Measurements from ENCODE around the gene INPP5A.
A peak's percentile ranks its signal among the peaks of the same experiment; 100 is the strongest.
"Not testable (repeated sequence)": the region's sequence is repeated elsewhere in the genome, so short reads cannot be mapped to it uniquely, and the experiment has no call there.

The INPP5A gene

GRCh38 chr10:132550366-132551092 lies 12.9 kb downstream of the INPP5A start:
- no peak for DNase-seq

- DNase-seq: peak; percentile 84
Observed at GRCh38 chr10:132551093-132551807, 13.7 kb downstream of the INPP5A start.

DNA sequence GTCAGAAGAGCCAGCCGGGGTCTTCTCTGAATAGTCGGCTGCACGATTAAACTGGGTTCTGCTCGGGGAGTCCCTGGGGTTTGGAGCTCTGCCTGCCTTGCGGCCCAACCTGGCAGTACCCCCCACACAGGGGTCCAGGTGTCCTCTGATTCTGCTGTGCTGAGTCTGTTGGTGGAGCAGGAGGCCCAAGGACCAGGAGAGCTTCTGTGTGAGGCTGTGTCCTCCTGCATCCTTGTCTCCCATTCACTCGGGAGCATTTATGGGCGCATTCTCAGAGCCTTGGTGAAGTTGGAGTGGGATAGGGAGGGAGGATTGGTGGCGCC lies 14.2 kb downstream of the INPP5A start:
- DNase-seq: no peak

- not testable (repeated sequence) for DNase-seq
Observed at GRCh38 chr10:132552635-132553034, 15.0 kb downstream of the INPP5A start.

GRCh38 chr10:132553568-132553967 lies 16.0 kb downstream of the INPP5A start:
- DNase-seq: not testable (repeated sequence)

DNA sequence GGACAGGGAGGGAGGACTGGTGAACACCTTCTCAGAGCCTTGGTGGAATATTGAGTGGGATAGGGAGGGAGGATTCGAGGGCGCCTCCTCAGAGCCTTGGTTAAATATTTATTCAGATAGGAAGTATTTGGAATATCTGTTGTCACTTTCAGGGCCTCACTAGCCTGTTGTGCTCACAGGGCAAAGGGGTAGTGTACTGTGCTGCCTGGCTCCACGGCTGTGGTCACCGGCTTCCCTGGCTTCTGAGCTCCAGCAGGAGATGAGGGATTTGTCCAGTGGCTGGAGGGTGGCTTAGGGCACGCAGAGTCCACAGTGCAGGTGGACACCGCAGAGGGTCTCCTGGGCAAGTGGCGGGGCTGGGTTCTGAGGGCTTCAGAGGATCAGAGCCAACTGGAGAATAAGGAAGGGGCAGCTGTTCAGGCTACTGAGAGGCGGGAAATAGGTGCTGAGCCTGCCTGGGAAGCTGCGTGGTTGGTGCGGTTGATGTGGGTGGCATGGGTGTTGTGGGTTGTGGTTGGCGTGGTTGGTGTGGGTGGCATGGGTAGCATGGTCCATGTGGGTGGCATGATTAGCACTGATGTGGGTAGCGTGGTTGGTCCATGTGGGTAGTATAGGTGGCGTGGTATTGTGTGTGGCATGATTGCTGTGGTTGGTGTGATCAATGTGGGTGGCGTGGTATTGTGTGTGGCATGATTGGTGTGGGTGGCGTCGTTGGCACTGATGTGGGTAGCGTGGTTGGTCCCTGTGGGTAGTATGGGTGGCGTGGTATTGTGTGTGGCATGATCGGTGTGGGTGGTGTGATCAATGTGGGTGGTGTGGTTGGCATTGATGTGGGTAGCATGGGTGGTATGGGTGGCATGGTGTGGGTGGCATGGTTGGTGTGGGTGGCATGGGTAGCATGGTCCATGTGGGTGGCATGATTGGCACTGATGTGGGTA lies 16.7 kb downstream of the INPP5A start:
- no peak for DNase-seq

DNA sequence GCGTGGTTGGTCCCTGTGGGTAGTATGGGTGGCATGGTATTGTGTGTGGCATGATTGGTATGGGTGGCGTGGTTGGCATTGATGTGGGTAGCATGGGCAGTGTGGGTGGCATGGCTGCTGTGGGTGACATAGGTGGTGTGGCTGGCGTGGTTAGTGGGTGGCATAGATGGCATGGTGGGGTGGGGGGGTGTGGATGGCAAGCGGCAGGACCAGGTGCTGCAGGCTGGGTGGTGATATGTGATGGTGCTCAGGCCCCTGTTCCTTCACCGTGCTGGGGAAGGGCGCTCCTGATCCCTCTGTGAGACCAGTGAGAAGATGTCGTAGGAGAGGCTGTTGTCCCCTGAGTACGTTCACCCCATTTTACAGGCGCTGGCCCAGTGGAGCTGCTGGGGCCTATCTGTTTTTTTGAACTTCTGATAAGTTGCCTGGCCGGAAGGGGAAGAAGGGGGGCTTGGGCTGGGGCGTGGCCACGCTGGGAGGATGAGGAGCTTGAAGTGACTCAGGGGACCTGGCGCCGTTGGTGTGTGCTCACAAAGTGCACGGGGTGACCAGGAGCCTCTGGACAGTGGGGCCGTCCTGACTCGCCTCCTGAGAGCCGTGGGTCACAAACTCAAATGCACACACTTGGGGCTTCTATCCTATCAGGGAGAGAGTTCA lies 17.5 kb downstream of the INPP5A start:
- peak; percentile 91 for DNase-seq

- no peak for DNase-seq
Observed at GRCh38 chr10:132555648-132556575, 18.3 kb downstream of the INPP5A start.

GRCh38 chr10:132556994-132557441 lies 19.4 kb downstream of the INPP5A start:
- DNase-seq: no peak

DNA sequence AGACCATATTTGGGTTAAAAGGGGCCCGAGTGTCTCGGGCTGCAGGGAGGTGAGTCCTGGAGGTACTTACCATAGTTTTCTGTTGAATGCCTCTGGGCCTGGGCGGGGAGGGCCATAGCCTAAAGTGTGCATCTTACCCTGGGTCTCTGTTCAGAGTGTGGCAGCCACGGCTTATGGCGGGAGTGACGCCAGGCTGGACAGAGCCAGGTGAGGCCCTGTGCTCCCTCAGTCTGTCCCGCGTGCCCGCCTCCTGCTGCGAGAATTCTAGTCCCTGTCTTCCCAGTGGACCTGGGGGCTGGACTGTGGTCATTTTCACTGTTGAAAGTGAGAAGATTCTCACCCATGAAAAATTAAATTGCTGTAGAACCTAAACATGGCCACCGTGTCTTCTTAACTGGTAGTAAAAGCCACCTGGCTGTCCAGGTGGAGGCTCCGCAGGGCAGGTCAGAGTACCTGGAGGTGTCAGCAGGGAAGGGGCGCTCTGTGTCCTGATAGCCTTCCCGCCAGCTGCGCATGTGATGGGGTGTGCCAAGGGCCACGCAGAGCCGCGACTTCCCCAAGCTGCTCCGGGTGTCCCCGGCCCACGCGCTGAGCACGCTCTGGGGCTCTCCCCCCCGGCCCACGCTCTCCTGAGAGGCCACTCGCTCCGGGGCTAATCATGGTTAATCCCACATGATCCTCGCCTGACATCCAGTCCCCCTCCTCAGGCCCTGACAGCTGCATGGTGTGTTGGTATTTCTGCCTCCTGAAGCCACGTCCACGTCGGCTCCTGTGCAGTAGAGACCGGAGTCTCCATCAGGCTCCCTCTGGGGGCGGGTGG lies 20.3 kb downstream of the INPP5A start:
- no peak for DNase-seq

DNA sequence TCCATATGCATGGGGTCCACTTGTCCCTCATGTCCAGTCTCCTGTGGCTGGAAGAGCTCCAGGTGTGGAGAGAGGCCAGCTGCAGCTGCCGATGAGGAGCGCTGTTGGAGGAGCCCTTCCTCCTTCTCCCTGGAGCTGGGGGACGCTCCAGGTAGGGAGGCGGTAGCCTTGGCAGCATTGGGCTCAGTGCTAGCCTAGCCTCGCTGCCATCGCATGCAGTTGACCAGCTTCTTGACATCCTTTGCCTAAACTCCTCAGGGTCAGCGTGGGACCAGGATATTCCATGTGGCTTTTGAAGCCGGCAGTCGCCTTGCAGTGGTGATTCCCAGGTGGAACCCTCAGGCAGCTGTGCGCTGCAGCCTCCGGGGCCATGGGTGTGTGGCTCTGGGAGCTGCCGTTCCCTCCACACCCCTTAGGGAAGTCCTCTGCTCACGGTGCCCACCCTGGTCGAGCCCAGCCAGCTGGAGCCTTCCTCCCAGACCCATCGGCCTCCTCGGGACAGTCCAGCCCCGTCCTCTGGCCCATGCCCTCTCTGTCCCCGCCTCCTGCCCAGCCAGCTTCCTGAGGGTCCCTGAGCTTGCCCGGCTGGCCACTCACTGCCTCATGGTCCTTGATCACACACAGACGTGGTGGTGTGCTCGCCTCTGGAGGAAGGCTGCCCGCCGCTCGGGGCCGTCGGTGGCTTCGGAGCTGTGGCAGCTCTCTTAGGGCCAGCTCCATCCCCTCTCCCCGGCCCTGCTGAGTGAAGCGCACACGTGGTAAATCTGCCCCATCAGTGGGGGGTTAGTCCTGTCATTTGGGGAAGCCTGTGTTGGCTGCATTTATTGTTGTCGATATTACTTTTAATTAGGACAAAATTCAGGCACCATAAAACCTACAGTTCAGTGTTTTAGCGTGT lies 21.2 kb downstream of the INPP5A start:
- DNase-seq: no peak

DNA sequence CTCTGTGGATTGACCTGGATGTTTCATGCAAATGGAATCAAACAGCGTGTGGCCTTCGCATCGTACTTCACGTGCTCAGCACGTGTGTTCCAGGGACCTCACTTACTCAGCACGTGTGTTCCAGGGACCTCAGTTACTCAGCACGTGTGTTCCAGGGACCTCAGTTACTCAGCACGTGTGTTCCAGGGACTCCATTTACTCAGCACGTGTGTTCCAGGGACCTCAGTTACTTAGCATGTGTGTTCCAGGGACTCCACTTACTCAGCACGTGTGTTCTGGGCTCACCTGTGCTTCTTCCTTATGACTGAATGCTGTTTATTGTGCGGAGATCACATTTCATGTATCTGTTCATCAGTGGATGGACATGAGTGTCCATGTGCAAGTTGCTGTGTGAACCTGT lies 22.0 kb downstream of the INPP5A start:
- no peak for DNase-seq

- peak; percentile 71 for DNase-seq
Observed at GRCh38 chr10:132560241-132560731, 22.7 kb downstream of the INPP5A start.

DNA sequence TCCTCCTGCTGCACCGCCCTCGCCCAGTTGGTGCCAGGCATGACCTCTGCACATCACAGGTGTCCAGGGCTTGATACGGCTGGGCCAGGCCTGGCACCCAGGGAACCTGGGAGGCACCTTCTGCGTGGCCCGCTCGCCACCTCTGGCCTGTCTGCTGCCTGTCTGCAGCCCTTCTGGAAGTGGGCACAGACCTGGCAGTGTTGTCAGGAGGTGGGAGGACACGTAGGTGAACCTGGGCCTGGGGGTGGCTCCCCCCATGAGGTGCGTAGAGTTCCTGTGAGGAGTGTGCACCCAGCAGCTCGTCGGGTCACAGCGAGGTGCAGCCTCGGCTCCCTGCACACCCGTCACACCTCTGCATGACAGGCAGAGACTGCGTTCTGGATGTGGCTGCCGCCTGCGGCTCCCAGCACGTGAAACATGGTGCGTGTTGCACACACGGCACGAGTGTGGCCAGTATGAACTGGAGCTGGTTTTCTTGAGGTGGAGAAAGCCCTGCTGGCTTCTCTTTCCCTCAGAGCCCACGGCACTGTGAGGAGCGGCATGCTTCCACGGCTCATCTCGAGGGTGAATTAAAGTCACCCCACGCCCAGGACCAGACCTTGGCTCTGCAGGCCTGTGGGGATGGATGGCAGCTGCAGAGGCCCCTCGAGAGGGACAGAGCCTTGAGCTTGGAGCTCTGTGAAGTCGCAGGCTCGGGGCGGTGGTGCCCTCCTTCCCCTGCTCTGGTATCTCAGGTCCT lies 24.8 kb downstream of the INPP5A start:
- DNase-seq: no peak

GRCh38 chr10:132562916-132563456 lies 25.4 kb downstream of the INPP5A start:
- no peak for DNase-seq

DNA sequence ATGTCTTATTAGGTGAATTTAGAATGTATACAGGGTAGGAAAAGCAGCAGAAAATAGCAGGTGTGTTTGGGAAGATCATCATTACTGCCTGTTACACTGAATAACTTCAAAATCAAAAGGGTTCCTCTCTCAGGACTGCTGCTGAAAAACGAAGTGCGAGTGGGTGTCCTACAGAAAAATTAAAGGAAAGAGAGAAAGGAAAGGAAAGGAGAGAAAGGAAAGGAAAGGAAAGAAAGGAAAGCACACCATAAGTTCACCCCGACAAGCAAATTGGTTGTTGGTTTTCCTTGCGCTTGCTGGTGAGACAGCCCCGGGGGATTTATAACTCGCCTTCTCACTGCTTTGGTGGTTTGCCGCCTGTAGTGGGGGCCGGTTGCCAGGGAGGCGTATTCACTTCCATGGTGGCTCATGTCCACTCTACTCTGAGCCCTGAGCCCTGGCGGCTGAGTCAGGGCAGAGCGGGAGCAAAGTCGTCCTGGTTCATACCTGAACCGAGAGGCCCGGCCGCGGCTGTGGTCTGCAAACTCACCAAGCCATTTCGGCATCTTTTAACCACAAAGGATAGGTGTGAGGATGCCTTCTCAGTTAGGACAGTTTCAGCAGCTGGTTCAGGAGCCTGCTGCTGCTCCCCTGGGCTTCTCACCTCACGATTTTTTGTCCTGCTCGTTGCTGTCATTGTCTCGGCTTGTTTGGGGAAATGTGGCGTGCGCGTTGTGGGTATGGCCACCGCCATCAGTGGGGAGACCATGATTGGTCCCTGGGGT lies 26.1 kb downstream of the INPP5A start:
- no peak for DNase-seq

- DNase-seq: no peak
Observed at GRCh38 chr10:132564249-132564605, 26.6 kb downstream of the INPP5A start.

DNA sequence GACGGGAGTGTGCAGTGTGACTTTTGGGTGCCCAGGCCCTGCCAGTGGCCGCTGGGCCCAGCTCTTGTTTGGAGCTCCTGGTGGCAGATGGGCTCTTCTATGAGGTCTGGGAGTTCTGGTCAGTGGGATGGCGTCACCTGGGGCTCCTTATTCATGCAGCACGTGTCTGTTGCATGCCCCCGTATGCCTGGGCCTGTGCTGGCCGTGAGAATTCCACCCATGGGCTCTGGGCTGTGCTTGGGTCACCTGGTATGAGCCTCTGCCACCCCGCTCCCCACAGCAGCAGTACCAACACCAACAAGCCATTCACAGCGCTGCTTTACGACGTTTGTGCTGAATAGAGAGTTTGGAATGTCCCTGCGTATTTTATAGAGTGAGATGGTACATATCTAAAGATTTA lies 27.1 kb downstream of the INPP5A start:
- DNase-seq: no peak
